ENCODE data around the gene R3HDM2. TPM values are rescaled to one million over a fixed set of nuclear protein-coding genes. Genes with fewer than 3 reads are reported as not detected.

The R3HDM2 gene
- polyA plus RNA-seq, 1 experiment: 20.0 TPM

DNA sequence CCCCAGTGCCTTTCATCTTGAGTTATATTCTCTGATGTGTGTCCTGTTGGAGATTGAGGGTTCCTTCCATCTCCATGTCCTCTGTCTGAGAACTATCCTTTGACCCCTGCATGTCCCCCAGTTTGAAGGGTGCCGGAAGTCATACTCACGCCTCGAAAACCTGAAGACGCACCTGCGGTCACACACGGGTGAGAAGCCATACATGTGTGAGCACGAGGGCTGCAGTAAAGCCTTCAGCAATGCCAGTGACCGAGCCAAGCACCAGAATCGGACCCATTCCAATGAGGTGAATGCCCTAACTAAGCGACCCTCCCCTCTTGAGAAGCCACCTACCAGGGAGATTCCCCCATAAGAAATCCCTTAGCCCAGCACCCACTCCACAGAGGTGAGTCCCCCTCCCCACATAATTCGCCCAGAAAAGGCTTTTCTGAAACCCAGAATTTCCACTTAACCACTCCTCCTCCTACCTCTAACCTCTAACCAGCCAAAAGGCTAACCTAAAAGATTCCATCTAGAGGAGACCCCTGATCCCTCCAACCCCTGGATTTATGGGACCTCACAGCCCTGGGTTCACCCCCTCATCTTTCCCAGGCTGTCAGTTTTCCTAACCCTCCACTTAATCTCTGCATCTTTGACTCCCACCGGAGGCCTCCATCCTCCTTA, 36.5 kb upstream of the R3HDM2 start:
- POLR2A ChIA-PET: no interaction called here

DNA sequence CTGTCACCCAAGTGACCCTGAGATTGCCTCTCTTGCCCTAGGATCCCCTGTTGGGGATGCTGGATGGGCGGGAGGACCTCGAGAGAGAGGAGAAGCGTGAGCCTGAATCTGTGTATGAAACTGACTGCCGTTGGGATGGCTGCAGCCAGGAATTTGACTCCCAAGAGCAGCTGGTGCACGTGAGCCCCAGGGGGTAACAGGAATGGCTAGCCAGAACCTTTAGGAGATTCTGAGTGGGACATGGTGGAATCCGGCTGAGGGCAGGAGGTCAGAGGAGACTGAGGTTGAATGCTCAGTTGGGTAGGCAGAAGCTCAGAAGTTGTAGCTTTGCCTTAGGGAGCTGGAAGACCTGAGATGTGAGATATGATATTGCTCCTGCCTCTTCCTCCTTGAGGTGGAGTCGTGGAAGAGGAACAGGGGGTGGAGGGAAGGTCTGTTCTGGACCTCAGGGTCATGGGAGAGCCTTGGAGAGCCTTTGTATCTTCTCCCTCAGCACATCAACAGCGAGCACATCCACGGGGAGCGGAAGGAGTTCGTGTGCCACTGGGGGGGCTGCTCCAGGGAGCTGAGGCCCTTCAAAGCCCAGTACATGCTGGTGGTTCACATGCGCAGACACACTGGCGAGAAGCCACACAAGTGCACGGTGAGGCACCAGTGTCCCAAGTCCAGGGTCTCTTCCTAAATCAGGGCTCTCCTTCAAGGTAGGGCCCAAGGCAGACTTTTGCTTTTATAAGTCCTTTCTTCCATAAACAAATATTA, 35.1 kb upstream of the R3HDM2 start:
- POLR2A ChIA-PET: no interaction called here
- no peak for DNase-seq (ENCODE audit: low read depth, low spot score)
- Histone ChIP-seq H3K27me3 (ENCODE audit: control insufficient read depth, insufficient read depth, low read length) (no peaks in the 10 kb centered on the region), H3K4me3 (ENCODE audit: low read depth, low read length) (no peak overlapping the region), H3K27ac (ENCODE audit: low read depth, low read length) (no peak overlapping the region), H3K9me3 (ENCODE audit: control insufficient read depth, insufficient read depth, low read length) (no peaks in the 10 kb centered on the region)
- CTCF ChIA-PET: interaction anchor here (0.6 to 1.8 kb wide), 4 partner anchors 10 to 1108 kb away, joined by 3 to 5 read pairs (median 4); no protein-coding TSS in a partner anchor
- TF ChIP-seq, protein P1, sequence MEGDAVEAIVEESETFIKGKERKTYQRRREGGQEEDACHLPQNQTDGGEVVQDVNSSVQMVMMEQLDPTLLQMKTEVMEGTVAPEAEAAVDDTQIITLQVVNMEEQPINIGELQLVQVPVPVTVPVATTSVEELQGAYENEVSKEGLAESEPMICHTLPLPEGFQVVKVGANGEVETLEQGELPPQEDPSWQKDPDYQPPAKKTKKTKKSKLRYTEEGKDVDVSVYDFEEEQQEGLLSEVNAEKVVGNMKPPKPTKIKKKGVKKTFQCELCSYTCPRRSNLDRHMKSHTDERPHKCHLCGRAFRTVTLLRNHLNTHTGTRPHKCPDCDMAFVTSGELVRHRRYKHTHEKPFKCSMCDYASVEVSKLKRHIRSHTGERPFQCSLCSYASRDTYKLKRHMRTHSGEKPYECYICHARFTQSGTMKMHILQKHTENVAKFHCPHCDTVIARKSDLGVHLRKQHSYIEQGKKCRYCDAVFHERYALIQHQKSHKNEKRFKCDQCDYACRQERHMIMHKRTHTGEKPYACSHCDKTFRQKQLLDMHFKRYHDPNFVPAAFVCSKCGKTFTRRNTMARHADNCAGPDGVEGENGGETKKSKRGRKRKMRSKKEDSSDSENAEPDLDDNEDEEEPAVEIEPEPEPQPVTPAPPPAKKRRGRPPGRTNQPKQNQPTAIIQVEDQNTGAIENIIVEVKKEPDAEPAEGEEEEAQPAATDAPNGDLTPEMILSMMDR (IDR thresholded peaks at IDR 0.05; ENCODE audit: low read depth, low read length): no peak

More for the DNA sequence above, 36.5 kb upstream of the R3HDM2 start:
- CTCF ChIA-PET: interaction anchor here (1.7 to 3.2 kb wide), 3 partner anchors 8 to 14 kb away, joined by 4 to 14 read pairs (median 4); partner anchors contain the start of gene GLI1
- no peaks in the 10 kb centered on the region for H3K9me3 ChIP-seq (ENCODE audit: control insufficient read depth, insufficient read depth, low read length)
- no peak for DNase-seq (ENCODE audit: low read depth, low spot score)
- no peak overlapping the region for H3K27ac ChIP-seq (ENCODE audit: low read depth, low read length)
- TF ChIP-seq, protein P1 (IDR thresholded peaks at IDR 0.05; ENCODE audit: low read depth, low read length): no peak
- peaks cover 5% of the 10 kb centered on the region for H3K27me3 ChIP-seq (ENCODE audit: control insufficient read depth, insufficient read depth, low read length)
- no peak overlapping the region for H3K4me3 ChIP-seq (ENCODE audit: low read depth, low read length)

DNA sequence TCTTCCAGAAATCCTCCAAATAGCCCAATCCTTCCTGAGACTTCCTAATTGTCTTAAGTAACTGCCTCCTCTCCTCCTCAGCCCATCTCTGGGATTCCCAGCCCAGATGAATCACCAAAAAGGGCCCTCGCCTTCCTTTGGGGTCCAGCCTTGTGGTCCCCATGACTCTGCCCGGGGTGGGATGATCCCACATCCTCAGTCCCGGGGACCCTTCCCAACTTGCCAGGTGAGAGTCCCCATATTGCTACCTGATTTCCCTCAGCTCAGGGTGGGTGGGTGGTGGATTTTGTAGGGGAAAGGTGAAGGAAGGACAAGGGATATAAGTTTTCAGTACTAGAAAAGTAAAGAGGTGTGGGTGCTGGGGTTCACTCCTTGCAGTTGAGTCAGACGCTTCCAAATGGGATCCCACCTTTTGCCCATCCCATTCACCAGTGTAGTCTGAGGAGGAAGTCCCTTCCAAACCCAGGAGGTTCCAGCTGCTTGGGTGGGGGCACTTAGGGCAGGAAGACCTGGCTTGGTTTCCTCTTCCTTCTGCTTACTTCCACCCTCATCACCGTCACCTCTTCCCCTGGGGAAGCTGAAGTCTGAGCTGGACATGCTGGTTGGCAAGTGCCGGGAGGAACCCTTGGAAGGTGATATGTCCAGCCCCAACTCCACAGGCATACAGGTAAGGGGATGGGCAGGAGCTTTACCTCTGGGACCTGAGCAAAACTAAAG, 34.3 kb upstream of the R3HDM2 start:
- CTCF ChIA-PET: interaction anchor here (1.0 to 1.8 kb wide), 3 partner anchors 9 to 202 kb away, joined by 3 to 4 read pairs (median 4); no protein-coding TSS in a partner anchor
- Histone ChIP-seq H3K27ac (ENCODE audit: low read depth, low read length) (no peak overlapping the region), H3K9me3 (ENCODE audit: control insufficient read depth, insufficient read depth, low read length) (no peaks in the 10 kb centered on the region), H3K4me3 (ENCODE audit: low read depth, low read length) (no peak overlapping the region), H3K27me3 (ENCODE audit: control insufficient read depth, insufficient read depth, low read length) (no peaks in the 10 kb centered on the region)
- no peak for DNase-seq (ENCODE audit: low read depth, low spot score)
- TF ChIP-seq, protein P1 (IDR thresholded peaks at IDR 0.05; ENCODE audit: low read depth, low read length): no peak
- POLR2A ChIA-PET: no interaction called here

DNA sequence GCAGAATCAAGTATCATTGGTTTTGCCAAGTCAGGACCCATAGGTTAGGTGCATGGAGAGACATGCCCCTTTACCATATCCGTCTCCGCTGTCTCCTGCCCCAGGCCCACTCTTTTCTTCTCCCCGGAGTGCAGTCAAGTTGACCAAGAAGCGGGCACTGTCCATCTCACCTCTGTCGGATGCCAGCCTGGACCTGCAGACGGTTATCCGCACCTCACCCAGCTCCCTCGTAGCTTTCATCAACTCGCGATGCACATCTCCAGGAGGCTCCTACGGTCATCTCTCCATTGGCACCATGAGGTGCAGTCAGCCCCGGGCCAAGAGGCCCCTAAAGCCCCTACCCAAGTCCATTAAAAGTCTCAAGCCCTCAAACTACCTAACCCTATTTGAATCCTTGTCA, 33.7 kb upstream of the R3HDM2 start:
- DNase-seq (ENCODE audit: low read depth, low spot score): no peak
- Histone ChIP-seq H3K27me3 (ENCODE audit: control insufficient read depth, insufficient read depth, low read length) (no peaks in the 10 kb centered on the region), H3K4me3 (ENCODE audit: low read depth, low read length) (no peak overlapping the region), H3K9me3 (ENCODE audit: control insufficient read depth, insufficient read depth, low read length) (no peaks in the 10 kb centered on the region), H3K27ac (ENCODE audit: low read depth, low read length) (no peak overlapping the region)
- TF ChIP-seq, protein P1 (IDR thresholded peaks at IDR 0.05; ENCODE audit: low read depth, low read length): no peak
- ChIA-PET POLR2A (no interaction called here), CTCF (interaction anchor here (1.0 kb wide), 1 partner anchor 201 kb away, joined by 3 read pairs; no protein-coding TSS in a partner anchor)
